CD1c-positive myeloid dendritic cell (primary cell): ENCODE results near the gene SHISA3.
"Not testable (repeated sequence)": the region's sequence is repeated elsewhere in the genome, so short reads cannot be mapped to it uniquely, and the experiment has no call there.

Experiments
- DNase-seq: peaks from one replicate; pipeline ENCODE4 v3.0.0-alpha.2; 2016; ENCODE audit errors: extremely low spot score

Gene SHISA3

DNA sequence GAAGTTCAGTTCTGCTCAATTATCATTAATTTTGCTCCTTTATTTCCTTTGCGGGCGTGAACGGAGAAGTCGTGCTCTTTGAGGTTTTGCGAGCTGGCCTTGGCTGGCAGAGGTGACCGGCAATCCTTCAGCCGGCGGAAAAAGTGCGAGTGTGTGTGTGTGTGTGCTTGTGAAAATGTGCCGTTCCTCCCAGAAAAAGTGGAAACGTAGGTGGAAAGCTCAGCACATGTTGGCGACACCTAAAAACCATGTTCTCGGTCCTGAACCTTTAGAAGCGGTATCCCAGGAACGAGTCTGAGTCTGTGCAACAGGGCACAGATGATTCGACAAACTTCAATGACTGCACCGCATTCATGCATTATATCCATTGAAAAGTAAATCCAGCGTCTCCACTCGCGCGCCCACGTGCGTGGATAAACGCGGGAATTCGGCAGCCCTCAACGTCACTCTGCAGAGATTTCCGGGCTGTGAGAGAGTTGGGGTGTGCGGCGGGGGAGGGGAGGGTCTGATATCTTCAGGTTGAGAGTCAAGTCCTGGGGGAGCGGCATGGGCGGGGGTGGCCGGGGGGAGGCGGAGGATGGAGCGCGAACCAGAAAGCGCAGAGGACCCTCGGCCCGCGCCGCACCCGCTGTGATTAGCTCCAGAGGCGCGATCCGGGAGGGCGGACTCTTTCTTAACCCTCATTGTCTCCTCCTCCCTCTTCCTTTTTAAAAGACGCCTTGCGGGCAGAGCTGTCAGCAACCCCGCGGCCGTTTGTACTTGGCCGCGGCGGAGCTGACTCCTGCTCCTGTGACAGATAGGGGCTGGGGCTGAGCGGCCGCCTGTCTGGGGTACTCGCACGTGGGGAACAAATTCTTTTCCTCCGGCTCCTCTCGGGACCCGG, at the start of gene SHISA3:
TSS of gene SHISA3 (plus strand) at position 737 of the 883 bp plus-strand sequence. CDS start 569 bp downstream, outside the sequence.
- no peak for DNase-seq

DNA sequence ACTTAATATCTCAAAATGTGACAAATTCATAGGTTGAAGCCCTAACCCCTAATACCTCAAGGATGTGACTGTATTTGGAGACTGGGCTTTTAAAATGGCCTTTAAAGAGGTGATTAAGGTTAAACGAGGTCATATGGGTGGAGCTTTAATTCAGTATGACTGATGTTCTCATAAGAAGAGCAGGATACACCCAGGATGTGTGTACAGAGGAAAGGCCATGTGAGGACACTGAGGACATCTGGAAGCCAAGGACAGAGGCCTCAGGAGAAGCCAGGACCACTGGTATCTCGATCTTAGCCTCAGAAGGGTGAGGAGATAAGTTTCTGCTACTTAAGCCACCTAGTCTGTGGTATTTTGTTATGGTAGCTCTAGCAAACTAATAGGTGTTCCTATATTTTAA, 49.0 kb upstream of the SHISA3 start:
- no peak for DNase-seq

DNA sequence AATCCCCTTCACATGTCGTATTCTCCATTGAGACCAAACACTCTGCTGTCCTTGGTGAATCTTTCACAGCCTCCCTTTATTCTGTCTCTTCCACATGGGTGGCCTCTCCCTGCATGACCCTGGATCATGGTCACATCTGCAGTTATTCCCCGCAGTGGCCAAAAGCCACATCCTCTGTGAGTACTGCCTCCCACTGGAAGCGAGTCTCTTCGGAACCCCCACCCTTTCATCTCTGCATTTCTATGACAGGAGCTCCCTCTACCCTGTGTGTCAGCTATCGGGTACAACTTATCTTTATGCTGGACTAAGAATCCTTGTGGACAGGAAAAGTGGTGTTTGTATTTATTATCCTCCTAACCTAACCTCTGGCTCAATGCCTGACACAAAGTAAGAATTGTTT, 48.6 kb upstream of the SHISA3 start:
- no peak for DNase-seq

DNA sequence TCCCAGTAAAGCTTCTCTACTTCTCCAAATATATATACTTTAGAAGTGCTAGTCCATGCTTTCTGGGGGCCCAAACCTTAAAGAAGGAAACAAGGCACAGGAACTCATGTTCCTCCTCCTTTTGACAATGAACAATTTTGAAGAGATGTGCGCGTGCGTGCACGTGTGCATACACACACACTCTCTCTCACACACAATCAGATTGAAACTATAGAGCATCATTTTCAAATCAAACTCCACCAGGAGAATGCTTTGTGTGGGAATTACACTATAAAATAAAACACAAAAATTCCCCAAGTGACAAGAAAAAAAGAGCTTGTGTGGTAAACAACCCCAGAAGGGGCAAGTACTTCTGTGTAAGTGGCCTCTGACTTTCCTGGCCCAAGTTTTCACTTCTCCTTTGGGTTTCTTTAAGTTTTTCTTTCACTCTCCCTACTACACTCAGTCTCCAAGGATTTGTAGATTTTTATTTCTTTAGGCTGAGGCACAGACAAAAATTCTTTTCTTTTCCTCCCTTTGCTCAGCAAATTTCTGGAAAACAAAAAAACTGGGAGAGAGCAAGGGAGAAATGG, 46.6 kb upstream of the SHISA3 start:
- DNase-seq = no peak

DNA sequence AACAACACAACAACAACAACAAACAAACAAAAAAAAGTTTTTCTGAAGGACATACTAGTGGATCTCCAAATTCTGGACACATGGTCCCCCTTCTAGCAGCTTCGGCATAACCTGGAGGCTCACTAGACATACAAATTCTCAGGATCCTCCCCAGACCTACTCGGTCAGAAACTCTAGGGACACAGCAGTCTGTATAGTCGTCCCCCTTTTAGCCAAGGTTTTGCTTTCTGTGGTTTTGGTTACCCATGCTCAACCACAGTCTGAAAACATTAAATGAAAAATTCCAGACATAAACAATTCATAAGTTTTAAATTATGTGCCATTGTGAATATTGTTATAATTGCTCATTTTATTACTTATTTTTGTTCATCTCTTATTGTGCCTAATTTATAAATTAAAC, 45.2 kb upstream of the SHISA3 start:
- DNase-seq = no peak

DNA sequence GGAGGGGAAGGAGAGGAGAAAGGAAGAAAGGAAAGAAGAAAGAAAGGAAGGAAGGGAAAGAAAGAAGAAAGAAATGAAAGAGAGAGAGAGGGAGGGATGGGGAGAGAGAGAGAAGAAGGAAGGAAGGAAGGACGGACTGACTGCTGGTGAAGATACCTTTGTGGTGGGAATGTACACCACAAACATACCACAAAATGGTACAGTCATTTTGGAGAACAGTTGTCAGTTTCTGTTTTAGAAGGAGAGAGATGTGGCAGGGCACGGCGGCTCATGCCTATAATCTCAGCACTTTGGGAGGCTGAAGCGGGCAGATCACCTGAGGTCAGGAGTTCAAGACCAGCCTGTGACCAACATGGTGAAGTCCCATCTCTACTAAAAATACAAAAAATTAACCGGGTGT, 40.0 kb upstream of the SHISA3 start:
- DNase-seq = no peak

DNA sequence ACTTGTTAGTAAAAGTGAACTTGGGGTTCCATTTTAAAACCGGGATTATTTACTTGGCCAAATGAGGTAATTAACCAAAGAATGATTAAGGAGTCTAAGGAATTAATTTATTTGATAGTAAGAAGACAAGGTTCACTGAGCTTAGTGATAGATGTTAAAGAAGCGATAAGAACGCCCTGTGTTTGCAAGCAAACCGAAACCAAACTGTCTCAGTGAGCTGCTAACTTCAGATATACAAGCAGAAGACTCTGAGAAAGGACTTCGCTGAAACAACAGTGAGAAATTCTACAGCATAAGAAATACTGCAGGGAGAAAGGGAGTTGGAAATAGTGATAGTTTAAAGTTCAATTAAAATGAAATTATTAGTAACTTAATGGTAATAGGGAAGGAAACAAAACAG, 37.6 kb upstream of the SHISA3 start:
- DNase-seq = no peak

DNA sequence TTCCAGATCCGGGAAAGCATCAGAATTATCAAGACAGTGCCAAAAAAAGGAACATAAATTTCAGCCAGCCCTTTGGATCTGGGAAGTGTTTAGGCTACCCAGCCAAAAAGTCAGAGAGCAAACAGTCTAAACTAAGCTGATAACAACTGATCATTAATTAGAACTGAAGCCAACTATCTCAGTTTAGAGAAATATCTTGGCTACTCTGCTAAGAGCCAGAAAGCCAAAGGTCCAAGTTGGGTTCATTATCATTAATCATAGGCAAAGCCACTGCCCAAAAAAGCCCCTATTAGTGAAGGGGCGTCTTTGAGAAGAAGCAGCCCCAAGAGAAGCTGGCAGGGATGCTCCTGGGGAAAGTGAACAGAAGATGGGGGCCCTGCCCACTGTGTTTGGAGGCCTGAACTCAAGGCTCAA, 37.0 kb upstream of the SHISA3 start:
- DNase-seq = no peak

DNA sequence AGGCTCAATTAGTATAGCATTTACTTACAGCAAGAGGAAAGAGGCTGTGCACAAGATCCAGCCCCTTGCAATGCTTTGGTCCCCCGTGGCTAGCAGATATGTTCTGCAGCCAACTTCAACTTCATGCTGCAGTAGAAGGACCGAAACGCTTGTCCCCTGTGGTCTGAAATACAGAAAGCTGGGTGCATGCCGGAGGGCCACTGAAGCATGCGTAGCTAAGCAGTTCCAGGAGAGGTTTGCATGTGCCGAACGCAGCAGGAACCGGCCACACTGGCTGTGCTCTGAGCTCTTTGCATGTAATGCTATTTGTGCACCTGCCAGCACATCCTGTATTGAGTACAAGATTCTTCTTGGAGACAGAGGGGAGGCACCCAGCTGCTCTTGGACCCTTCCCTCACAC, 35.8 kb upstream of the SHISA3 start:
- no peak for DNase-seq

DNA sequence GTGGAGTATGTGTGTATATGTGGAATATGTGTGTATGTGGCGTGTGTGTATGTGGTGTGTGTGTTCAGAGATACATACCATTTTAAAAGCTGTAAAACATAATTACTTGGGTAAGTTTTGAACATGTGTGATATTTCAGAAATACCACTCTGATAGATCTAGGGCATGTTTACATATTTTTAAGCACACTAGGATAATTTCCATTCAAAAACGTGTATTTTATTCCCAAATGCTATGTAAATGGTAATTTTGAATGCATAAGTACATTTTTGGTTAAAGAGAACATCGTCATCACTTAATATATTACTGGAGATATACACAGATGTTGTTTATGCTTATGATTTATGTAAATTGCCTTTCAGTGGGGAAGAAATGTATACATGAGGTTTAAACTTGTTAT, 34.7 kb upstream of the SHISA3 start:
- DNase-seq = no peak

DNA sequence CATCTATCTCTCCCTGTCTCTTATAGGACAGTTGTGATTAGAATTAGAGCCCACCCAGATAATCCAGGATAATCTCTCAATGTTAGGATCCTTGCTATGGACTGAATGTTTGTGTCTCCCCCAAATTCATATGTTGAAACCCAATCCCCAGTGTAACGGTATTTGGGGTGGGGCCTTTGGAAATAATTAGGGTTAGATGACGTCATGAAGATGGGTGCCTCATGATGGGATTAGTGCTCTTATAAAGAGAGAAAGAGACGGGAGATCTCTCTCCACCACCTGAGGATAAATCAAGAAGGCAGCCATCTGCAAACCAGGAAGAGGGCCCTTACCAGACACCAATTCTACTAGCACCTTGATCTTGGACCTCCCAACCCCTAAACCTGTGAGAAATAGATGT, 33.7 kb upstream of the SHISA3 start:
- DNase-seq = no peak

DNA sequence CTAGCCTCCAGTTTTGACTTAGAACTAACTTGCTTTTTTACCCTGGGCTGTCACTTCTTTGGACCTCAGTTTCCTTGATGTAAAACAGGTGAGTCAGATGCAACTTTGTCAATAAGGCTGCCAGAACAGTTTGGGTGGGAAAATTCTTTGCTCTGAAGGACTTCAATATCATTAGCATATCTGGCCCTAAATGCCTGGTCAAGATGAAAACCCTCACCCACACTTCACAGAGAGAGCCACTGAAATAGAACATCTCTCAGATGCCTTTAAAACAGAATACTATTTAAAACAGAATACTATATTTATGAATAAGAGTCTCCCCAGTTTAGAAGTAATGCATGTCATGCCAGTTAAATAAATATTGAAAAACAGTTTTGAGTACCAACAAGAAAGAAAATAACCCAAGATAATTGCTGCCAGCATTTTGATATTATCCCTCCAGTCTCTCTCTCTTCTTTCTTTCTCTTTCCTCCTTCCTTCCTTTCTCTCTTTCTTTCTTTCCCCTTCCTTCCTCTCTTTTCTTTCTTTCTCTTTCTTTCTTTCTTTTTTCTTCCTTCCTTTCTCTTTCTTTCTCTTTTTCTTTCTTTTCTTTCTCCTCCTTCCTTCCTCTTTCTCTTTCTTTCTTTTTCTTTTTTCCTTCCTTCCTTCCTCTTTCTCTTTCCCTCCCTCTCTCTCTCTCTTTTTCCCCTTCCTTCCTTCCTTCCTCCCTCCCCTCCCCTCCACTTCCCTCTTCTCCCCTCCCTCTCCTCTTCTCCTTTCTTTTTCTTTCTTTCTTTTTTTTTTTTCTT, 32.8 kb upstream of the SHISA3 start:
- DNase-seq = no peak

DNA sequence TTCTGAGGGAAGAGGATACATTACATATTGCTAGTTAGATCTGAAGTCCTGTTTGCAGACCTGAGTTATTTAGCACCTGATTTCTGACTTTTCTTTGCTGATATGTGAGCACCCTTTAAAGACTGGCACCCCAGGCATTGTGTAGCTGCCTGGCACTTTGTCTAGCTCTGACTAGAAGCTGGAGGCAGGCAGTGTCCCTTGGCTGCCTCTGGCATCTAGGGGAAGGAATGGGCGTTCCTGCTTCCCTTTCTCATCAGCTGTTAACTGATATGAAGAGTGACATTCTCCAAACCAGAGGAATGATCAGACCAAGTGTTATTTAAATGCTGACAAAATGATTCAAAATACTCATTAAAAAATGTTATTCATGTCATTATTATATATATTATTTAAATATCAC, 30.3 kb upstream of the SHISA3 start:
- DNase-seq = no peak

DNA sequence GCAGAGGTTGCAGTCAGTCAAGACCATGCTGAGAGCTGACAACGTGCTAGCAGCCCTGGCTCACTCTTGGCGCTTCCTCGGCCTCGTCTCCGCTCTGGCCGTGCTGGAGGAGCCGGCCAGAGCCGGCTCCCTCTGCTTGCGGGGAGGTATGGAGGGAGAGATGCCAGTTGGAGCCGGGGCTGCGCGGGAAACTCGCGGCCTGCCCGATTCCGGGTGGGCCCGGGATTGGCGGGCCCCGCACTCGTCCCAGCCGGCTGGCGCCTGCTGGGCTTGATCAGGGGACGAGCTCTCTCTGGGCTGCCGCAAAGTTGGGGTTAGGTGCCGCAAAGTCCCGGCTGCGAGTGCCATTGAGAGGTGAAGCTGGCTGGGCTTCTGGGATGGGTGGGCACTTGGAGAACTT, 27.8 kb upstream of the SHISA3 start:
- no peak for DNase-seq

DNA sequence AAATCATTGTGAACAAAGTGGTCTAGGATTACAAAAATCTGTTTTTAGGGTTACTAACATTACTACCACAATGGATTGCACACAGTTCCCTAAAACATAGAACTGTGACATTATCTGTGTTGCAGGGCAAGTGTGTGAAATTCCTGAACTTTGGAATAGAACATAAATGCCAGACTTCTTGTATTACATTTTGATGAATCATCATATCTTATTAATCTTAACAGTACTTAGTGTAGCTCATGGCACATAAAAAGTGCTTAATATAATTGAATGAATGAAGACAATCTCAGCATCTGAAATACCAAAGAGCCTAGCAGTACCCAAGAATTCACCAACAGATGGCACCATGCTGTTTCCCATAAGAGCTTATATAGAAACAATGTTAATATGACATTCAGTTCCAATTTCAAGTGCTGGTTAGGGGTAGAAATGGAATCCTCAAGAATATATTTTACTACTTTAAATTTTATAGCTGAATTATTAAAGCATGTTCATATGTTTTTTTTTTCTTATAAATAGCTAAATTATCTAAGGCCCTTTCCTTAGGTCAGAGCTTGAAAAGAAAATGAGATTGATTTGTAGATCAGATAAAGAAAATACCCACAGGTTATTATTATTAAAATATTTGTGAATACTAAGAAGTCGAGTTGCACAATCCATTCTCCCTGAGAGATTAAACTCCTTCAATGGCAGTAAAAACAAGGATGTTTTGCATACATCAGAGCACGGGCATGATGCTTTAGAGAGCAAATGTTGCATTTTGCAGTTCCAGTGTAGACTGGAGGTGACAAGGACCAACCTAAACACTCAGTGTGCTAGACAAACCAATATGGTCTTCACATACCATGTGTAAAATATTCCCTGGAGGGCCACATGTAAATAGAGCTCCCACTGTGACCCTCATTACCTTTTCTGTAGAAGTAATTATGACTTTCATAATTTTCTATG, 25.7 kb upstream of the SHISA3 start:
- DNase-seq = peak; percentile 4

DNA sequence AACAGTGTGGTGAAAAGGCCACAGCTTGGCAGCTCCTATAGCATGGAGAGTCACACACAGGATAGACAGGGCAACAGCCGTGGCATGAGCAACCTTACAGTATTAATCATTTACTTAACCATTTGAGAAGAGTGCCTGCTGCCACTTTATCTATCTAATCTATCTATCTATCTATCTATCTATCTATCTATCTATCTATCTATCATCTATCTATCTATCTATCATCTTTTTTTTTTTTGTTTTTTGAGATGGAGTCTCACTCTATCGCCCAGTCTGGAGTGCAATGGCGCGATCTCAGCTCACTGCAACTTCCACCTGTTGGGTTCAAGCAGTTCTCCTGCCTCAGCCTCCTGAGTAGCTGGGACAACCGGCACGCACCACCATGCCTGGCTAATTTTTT, 25.0 kb upstream of the SHISA3 start:
- not testable (repeated sequence) for DNase-seq

DNA sequence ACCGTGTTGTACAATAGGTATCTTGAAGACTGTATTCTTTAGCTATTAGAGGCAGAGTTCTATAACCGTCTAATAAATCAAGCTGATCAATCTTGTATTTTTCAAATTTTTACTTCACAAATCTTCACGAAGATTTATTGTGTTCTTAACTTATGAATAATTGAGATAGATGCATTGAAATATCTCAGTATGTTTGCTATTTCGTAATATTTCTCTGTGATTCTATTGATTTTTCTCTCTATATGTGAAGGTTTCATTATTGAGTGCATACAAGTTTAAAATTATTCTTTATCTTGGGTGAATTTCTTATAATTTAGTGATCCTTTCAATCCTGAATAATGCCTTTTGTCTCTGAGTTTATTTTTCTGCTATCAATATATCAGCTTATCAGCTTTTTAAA, 19.8 kb upstream of the SHISA3 start:
- no peak for DNase-seq

DNA sequence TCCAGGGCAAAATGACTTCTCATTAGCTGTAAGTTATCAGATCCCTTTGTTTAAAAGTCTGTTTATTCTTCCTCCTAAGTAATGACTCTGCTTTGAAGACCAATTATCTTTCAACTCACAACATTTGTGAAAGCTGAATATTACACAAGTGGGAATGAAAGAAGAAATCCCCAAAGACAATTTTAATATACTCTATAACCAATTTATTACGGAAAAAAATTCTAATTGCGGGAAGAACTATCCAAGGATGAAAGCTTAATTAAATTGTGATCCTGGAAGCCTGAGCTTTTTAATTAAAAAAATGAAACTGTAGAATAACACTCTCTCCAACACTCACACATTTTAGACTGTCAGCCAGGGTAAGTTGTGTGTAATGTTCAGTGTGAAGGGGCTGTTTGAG, 15.6 kb upstream of the SHISA3 start:
- no peak for DNase-seq

DNA sequence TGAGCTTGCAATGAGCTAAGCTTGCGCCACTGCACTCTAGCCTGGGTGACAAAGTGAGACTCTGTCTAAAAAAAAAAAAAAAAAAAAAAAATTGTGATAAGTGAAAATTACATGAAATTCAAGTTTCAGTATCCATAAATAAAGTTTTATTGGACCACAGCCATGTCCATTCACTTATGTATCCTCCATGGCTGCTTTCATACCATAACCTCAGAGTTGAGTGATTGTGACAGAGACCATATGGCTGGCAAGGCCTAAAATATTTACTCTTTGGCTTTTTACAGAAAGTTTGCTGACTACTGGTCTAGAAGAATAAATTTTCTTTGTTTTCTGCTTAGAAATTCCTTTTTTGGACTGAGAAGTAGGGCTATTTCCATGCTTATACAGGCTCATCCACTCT, 11.8 kb upstream of the SHISA3 start:
- DNase-seq = no peak

DNA sequence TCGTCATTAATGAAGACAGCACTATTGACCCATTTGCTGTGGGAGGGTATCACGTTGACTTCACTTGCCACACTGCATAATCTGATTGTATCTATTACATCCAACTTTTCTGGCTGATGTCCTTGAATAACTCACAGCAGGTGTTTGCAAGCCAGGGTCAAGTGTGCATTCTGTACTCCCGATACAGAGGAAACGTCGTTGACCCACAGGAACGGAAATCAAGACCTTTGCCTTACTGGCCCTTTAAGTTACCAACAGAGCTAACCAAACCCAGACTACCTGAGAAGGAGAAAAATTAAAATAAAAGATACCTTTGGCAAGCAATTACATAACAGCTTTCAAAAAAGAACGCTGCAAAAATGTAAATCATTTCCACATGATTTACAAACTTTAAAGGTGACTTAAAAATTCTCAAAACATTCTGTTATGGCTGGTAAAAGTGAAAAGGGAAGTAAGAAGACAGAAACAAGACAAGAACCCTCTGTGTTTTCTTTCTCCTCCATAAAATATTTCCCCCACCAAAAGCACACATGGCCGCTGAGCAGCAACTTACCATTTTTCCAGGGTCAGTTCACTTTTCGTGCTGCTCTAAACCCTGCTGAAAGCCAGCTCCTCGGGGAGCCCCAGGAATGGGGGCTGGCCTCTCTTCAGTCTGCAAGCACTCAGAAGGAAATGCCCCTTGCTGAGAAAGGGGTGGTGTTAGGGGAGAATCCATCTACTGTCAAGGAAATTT, 6.5 kb upstream of the SHISA3 start:
- no peak for DNase-seq

DNA sequence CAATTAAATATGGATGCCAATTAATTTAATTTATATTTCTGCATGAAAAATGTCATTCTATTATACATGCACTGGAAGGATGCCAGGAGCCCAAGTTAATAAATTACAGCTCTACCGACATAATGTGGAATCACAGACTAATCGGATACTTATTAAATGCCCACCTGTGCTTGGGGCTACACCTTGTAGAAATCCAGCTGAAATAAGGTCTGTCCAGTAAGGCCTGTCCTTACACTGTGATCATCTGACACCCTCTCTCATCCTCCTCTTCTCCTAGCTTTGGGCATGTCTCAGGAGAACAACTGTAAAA, 6.0 kb upstream of the SHISA3 start:
- no peak for DNase-seq
